ENCODE data around the gene GPHN.

GPHN gene

GRCh38 chr14:66471584-66471983 lies 36.4 kb upstream of the GPHN start:
- TF ChIP-seq FOXP2 (optimal IDR thresholded peaks at IDR 0.05; ENCODE audit: borderline replicate concordance, extremely low read depth, extremely low read length, insufficient read depth) (no peak), POLR2AphosphoS5 (IDR thresholded peaks at IDR 0.05; ENCODE audit: low read depth, low read length) (no peak), REST (IDR thresholded peaks at IDR 0.05; ENCODE audit: insufficient read depth in 1 of 2, low read depth in 2 of 2, low read length in 2 of 2) (no peak), SIN3A (IDR thresholded peaks at IDR 0.05; ENCODE audit: borderline replicate concordance, insufficient read depth, low read length) (no peak), TAF1 (IDR thresholded peaks at IDR 0.05; ENCODE audit: borderline replicate concordance, insufficient read depth, low read length) (no peak)

DNA sequence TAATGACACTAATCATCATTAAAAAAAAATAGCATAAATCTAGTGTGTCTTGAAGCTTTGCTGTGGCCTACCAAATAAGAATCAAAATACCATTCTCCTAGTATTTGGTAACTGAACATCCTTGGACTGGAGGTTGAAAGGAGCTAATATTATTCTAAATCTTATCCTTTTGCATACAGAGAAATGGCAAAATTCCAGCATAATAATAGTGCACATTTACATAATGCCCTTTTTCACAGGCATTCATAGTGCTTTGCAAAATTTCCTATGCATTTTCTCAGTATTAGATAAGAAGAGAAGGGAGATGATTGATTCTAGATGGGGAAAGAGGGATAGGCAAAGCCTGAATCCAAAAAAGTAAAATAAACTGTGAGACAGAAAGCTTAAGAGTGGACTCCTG lies 35.7 kb upstream of the GPHN start:
- TF ChIP-seq POLR2AphosphoS5 (IDR thresholded peaks at IDR 0.05; ENCODE audit: low read depth, low read length), result no peak

GRCh38 chr14:66473223-66473622 lies 34.7 kb upstream of the GPHN start:
- TF ChIP-seq POLR2AphosphoS5 (IDR thresholded peaks at IDR 0.05; ENCODE audit: low read depth, low read length) (no peak), SIN3A (IDR thresholded peaks at IDR 0.05; ENCODE audit: borderline replicate concordance, insufficient read depth, low read length) (no peak)

- no peak for TF ChIP-seq TAF1 (IDR thresholded peaks at IDR 0.05; ENCODE audit: borderline replicate concordance, insufficient read depth, low read length)
- no peak for TF ChIP-seq FOXP2 (optimal IDR thresholded peaks at IDR 0.05; ENCODE audit: borderline replicate concordance, extremely low read depth, extremely low read length, insufficient read depth)
- no peak for TF ChIP-seq SIN3A (IDR thresholded peaks at IDR 0.05; ENCODE audit: borderline replicate concordance, insufficient read depth, low read length)
- no peak for TF ChIP-seq REST (IDR thresholded peaks at IDR 0.05; ENCODE audit: insufficient read depth in 1 of 2, low read depth in 2 of 2, low read length in 2 of 2)
- no peak for TF ChIP-seq POLR2AphosphoS5 (IDR thresholded peaks at IDR 0.05; ENCODE audit: low read depth, low read length)
Measured at GRCh38 chr14:66476964-66477363, 31.0 kb upstream of the GPHN start.

DNA sequence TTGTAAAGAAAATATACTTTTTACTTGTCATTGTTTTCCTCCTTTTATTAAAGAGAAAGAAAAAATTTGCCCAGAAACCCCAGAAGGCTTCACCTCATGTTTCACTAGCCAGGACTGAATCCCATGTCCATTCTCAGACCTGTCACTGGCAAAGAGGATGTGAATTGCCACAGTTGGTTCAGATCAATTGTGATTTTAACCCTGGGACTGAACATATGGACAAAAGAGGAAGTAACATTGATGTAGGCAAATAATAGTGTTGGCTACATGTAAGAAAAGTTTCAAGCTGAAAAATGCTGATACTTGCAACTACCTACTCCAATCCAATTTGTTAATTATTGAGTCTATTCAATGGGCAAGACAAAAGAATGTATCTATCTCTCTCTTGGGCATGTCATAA lies 30.4 kb upstream of the GPHN start:
- TF ChIP-seq REST (IDR thresholded peaks at IDR 0.05; ENCODE audit: insufficient read depth in 1 of 2, low read depth in 2 of 2, low read length in 2 of 2), result no peak
- TF ChIP-seq FOXP2 (optimal IDR thresholded peaks at IDR 0.05; ENCODE audit: borderline replicate concordance, extremely low read depth, extremely low read length, insufficient read depth), result no peak
- no peak for TF ChIP-seq SIN3A (IDR thresholded peaks at IDR 0.05; ENCODE audit: borderline replicate concordance, insufficient read depth, low read length)
- no peak for TF ChIP-seq TAF1 (IDR thresholded peaks at IDR 0.05; ENCODE audit: borderline replicate concordance, insufficient read depth, low read length)
- TF ChIP-seq POLR2AphosphoS5 (IDR thresholded peaks at IDR 0.05; ENCODE audit: low read depth, low read length), result no peak

GRCh38 chr14:66482873-66483272 lies 25.1 kb upstream of the GPHN start:
- TF ChIP-seq SIN3A (IDR thresholded peaks at IDR 0.05; ENCODE audit: borderline replicate concordance, insufficient read depth, low read length) (no peak), REST (IDR thresholded peaks at IDR 0.05; ENCODE audit: insufficient read depth in 1 of 2, low read depth in 2 of 2, low read length in 2 of 2) (no peak), TAF1 (IDR thresholded peaks at IDR 0.05; ENCODE audit: borderline replicate concordance, insufficient read depth, low read length) (no peak), POLR2AphosphoS5 (IDR thresholded peaks at IDR 0.05; ENCODE audit: low read depth, low read length) (no peak), FOXP2 (optimal IDR thresholded peaks at IDR 0.05; ENCODE audit: borderline replicate concordance, extremely low read depth, extremely low read length, insufficient read depth) (no peak)

All from PFSK-1 (cell line).